Measurements from ENCODE around the gene RALGPS2.

The RALGPS2 gene

GRCh38 chr1:178692564-178693327 lies 32.3 kb upstream of the RALGPS2 start:
- no peaks in the 10 kb centered on the region for H3K9me3 ChIP-seq (ENCODE audit: control insufficient read depth, insufficient read depth, low read depth, low read length)
- H3K4me3 ChIP-seq (ENCODE audit: low read depth, low read length) = no peak overlapping the region
- no peaks in the 10 kb centered on the region for H3K4me1 ChIP-seq (ENCODE audit: control insufficient read depth, insufficient read depth, low read length)
- no peak overlapping the region for H3K27ac ChIP-seq (ENCODE audit: extremely low read depth, low read depth, low read length)
- no peaks in the 10 kb centered on the region for H3K36me3 ChIP-seq (ENCODE audit: control insufficient read depth in 2 of 2, insufficient read depth in 1 of 2, low read length in 2 of 2)
- ChIA-PET CTCF (interaction anchor here (0.7 kb wide), 1 partner anchor 855 kb away, joined by 3 read pairs; no protein-coding TSS in a partner anchor), POLR2A (interaction anchor here (0.6 kb wide), 1 partner anchor 51 kb away, joined by 3 read pairs; no protein-coding TSS in a partner anchor)
- TF ChIP-seq ZSCAN30 (tag by site-specific recombination; IDR thresholded peaks at IDR 0.05) = 0 out of 2 replicates have a peak, but pooled peaks have one; percentile 19
- TF ChIP-seq ZBTB1 (tag by site-specific recombination; IDR thresholded peaks at IDR 0.05) = no peak
- TF ChIP-seq ZNF148 (tag by site-specific recombination; IDR thresholded peaks at IDR 0.05; ENCODE audit: borderline replicate concordance) = no peak
- peak; percentile 27; the same call in 1 of the 2 replicates for TF ChIP-seq FEZF1 (tag by site-specific recombination; IDR thresholded peaks at IDR 0.05)

GRCh38 chr1:178693366-178693765 lies 31.7 kb upstream of the RALGPS2 start:
- no peaks in the 10 kb centered on the region for H3K4me1 ChIP-seq (ENCODE audit: control insufficient read depth, insufficient read depth, low read length)
- no peaks in the 10 kb centered on the region for H3K9me3 ChIP-seq (ENCODE audit: control insufficient read depth, insufficient read depth, low read depth, low read length)
- H3K4me3 ChIP-seq (ENCODE audit: low read depth, low read length) = no peak overlapping the region
- ChIA-PET CTCF (interaction anchor here (0.7 kb wide), 1 partner anchor 855 kb away, joined by 3 read pairs; no protein-coding TSS in a partner anchor), POLR2A (interaction anchor here (0.6 kb wide), 1 partner anchor 50 kb away, joined by 3 read pairs; no protein-coding TSS in a partner anchor)
- no peak overlapping the region for H3K27ac ChIP-seq (ENCODE audit: extremely low read depth, low read depth, low read length)
- H3K36me3 ChIP-seq (ENCODE audit: control insufficient read depth in 2 of 2, insufficient read depth in 1 of 2, low read length in 2 of 2) = no peaks in the 10 kb centered on the region
- TF ChIP-seq ZNF521 (tag by site-specific recombination; IDR thresholded peaks at IDR 0.05) (no peak), ZNF571 (tag by site-specific recombination; IDR thresholded peaks at IDR 0.05) (no peak), ZNF391 (tag by site-specific recombination; IDR thresholded peaks at IDR 0.05; ENCODE audit: borderline replicate concordance, low read depth) (no peak), ZBTB17 (tag by site-specific recombination; IDR thresholded peaks at IDR 0.05) (no peak), ZFP69B (tag by site-specific recombination; IDR thresholded peaks at IDR 0.05) (no peak), KLF7 (tag by site-specific recombination; IDR thresholded peaks at IDR 0.05; ENCODE audit: borderline replicate concordance) (no peak), ZNF513 (tag by site-specific recombination; IDR thresholded peaks at IDR 0.05) (no peak)

GRCh38 chr1:178694923-178695525 lies 30.0 kb upstream of the RALGPS2 start:
- TF ChIP-seq ZNF701 (tag by site-specific recombination; IDR thresholded peaks at IDR 0.05) = no peak
- TF ChIP-seq ZNF121 (tag by site-specific recombination; IDR thresholded peaks at IDR 0.05) = 0 out of 2 replicates have a peak, but pooled peaks have one; percentile 50
- Histone ChIP-seq H3K36me3 (ENCODE audit: control insufficient read depth in 2 of 2, insufficient read depth in 1 of 2, low read length in 2 of 2) (no peaks in the 10 kb centered on the region), H3K9me3 (ENCODE audit: control insufficient read depth, insufficient read depth, low read depth, low read length) (no peaks in the 10 kb centered on the region), H3K27ac (ENCODE audit: extremely low read depth, low read depth, low read length) (no peak overlapping the region), H3K4me3 (ENCODE audit: low read depth, low read length) (no peak overlapping the region), H3K4me1 (ENCODE audit: control insufficient read depth, insufficient read depth, low read length) (no peaks in the 10 kb centered on the region)
- ChIA-PET POLR2A (no interaction called here), CTCF (interaction anchor here (1.0 kb wide), 1 partner anchor 9 kb away, joined by 3 read pairs; no protein-coding TSS in a partner anchor)

All from HEK293 (cell line).